ENCODE measurements around the gene SARM1. TPM values are rescaled to one million over a fixed set of nuclear protein-coding genes. Genes with fewer than 3 reads are reported as not detected.

SARM1 gene
- total and polyA plus RNA-seq, 2 experiments from 2014 or later: 14.5 to 19.5 TPM

DNA sequence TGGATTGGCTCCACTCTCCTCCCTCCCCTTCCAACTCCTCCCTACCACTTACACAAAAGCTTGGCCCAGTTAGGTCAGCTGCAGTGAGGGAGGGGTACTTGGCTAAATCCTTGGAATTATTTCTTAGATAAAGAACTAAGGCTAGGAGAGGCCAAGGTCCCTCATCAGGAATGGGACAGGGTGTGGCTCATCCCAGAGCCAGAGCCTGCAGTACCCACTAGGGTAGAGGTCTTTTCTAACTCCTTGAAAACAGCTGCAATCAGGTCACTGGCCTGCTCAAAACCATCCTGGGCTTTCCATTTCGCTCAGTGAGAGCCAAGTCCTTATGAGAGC is 36.4 kb downstream of the SARM1 start:
- Histone ChIP-seq H4K20me1 (ENCODE audit: insufficient read depth, poor library complexity, severe bottlenecking) (no peaks in the 10 kb centered on the region), H3K9me2 (replicated peaks; ENCODE audit: insufficient read depth) (no peaks in the 10 kb centered on the region), H3K4me2 (peak overlapping the region; percentile 98), H3K4me1 (ENCODE audit: insufficient read depth) (peaks cover 28% of the 10 kb centered on the region), H3K27ac (peak overlapping the region; percentile 81), H3K9me3 (ENCODE audit: low read depth) (no peaks in the 10 kb centered on the region), H3K4me3 (no peak overlapping the region), H3K79me2 (peaks cover 13% of the 10 kb centered on the region), H2AFZ (no peak overlapping the region), H3K27me3 (no peaks in the 10 kb centered on the region), H3K36me3 (replicated peaks; ENCODE audit: insufficient read depth, low read depth) (no peaks in the 10 kb centered on the region)
- DNase-seq (ENCODE audit: low spot score): no peak
- TF ChIP-seq EZH2phosphoT487 (IDR thresholded peaks at IDR 0.05; ENCODE audit: low read depth, severe bottlenecking, unreplicated experiment) (no peak), EZH2 (IDR thresholded peaks at IDR 0.05; ENCODE audit: borderline replicate concordance) (no peak)
- TF ChIP-seq, protein P1, sequence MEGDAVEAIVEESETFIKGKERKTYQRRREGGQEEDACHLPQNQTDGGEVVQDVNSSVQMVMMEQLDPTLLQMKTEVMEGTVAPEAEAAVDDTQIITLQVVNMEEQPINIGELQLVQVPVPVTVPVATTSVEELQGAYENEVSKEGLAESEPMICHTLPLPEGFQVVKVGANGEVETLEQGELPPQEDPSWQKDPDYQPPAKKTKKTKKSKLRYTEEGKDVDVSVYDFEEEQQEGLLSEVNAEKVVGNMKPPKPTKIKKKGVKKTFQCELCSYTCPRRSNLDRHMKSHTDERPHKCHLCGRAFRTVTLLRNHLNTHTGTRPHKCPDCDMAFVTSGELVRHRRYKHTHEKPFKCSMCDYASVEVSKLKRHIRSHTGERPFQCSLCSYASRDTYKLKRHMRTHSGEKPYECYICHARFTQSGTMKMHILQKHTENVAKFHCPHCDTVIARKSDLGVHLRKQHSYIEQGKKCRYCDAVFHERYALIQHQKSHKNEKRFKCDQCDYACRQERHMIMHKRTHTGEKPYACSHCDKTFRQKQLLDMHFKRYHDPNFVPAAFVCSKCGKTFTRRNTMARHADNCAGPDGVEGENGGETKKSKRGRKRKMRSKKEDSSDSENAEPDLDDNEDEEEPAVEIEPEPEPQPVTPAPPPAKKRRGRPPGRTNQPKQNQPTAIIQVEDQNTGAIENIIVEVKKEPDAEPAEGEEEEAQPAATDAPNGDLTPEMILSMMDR (IDR thresholded peaks at IDR 0.05; ENCODE audit: poor library complexity): no peak
- WGBS (ENCODE audit: low lambda C conversion rate, missing lambda C conversion rate): 84% methylated on average over 1 of the region's 1 CpG

DNA sequence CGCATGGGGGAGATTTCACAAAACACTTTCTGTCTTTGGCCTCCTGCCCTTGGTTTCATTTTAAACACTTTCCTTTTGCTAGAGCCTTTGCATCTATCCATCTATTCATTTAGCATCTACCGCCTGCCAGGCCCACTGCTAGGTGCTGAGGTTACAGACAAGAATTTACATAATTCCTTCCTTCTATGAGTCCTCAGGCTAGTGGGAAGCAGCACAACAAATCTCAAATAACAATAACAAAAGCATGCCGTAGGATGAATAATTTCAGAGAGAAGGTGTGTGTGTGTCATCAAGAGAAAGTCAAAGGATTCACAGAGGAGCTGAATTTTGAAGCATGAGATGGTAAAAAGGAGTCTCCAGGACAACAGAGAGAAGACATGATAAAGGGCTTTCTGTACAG is 40.6 kb downstream of the SARM1 start:
- Histone ChIP-seq H3K4me3 (no peak overlapping the region), H3K4me2 (no peak overlapping the region)

DNA sequence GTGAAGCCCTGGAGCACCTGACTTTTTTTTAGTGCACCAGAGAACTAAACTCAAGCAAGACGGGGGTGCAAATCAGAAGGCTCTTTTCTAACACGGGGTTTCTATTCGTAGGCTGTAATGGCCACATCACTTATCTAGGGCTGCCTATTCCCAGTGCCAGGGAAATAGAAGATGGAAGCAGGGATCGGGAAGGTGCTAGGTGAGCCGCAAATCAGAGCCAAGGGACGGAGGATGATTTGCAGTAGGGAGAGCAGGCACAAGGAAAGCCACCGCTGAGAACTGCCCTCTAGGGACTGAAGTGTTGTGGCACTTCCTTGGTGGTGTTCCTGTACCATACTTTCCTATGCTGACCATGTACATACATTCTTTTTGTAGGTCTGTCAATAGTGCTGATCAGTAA is 42.3 kb downstream of the SARM1 start:
- no peaks in the 10 kb centered on the region for H4K20me1 ChIP-seq (ENCODE audit: insufficient read depth, poor library complexity, severe bottlenecking)
- H3K9me2 ChIP-seq (replicated peaks; ENCODE audit: insufficient read depth): no peaks in the 10 kb centered on the region
- DNase-seq (ENCODE audit: low spot score): no peak
- no peaks in the 10 kb centered on the region for H3K79me2 ChIP-seq
- no peak overlapping the region for H3K4me2 ChIP-seq
- 71% methylated on average over 7 of the region's 7 CpGs for WGBS (ENCODE audit: low lambda C conversion rate, missing lambda C conversion rate)
- H3K9me3 ChIP-seq (ENCODE audit: low read depth): no peaks in the 10 kb centered on the region
- no peak overlapping the region for H3K4me3 ChIP-seq
- H2AFZ ChIP-seq: no peak overlapping the region
- H3K27ac ChIP-seq: no peak overlapping the region
- H3K27me3 ChIP-seq: no peaks in the 10 kb centered on the region
- TF ChIP-seq EZH2 (IDR thresholded peaks at IDR 0.05; ENCODE audit: borderline replicate concordance) (no peak), EZH2phosphoT487 (IDR thresholded peaks at IDR 0.05; ENCODE audit: low read depth, severe bottlenecking, unreplicated experiment) (no peak)
- no peaks in the 10 kb centered on the region for H3K36me3 ChIP-seq (replicated peaks; ENCODE audit: insufficient read depth, low read depth)
- H3K4me1 ChIP-seq (ENCODE audit: insufficient read depth): no peaks in the 10 kb centered on the region

More for the DNA sequence above, 40.6 kb downstream of the SARM1 start:
- WGBS (ENCODE audit: low lambda C conversion rate, missing lambda C conversion rate): 68% methylated on average over 3 of the region's 3 CpGs
- no peaks in the 10 kb centered on the region for H3K36me3 ChIP-seq (replicated peaks; ENCODE audit: insufficient read depth, low read depth)
- no peaks in the 10 kb centered on the region for H4K20me1 ChIP-seq (ENCODE audit: insufficient read depth, poor library complexity, severe bottlenecking)
- DNase-seq (ENCODE audit: low spot score): no peak
- H3K9me2 ChIP-seq (replicated peaks; ENCODE audit: insufficient read depth): no peaks in the 10 kb centered on the region
- TF ChIP-seq EZH2 (IDR thresholded peaks at IDR 0.05; ENCODE audit: borderline replicate concordance): no peak
- TF ChIP-seq EZH2phosphoT487 (IDR thresholded peaks at IDR 0.05; ENCODE audit: low read depth, severe bottlenecking, unreplicated experiment): no peak
- TF ChIP-seq, protein P1 (IDR thresholded peaks at IDR 0.05; ENCODE audit: poor library complexity): no peak
- no peak overlapping the region for H2AFZ ChIP-seq
- no peak overlapping the region for H3K27ac ChIP-seq
- H3K79me2 ChIP-seq: no peaks in the 10 kb centered on the region
- no peaks in the 10 kb centered on the region for H3K9me3 ChIP-seq (ENCODE audit: low read depth)
- no peaks in the 10 kb centered on the region for H3K27me3 ChIP-seq
- peaks cover 13% of the 10 kb centered on the region for H3K4me1 ChIP-seq (ENCODE audit: insufficient read depth)

DNA sequence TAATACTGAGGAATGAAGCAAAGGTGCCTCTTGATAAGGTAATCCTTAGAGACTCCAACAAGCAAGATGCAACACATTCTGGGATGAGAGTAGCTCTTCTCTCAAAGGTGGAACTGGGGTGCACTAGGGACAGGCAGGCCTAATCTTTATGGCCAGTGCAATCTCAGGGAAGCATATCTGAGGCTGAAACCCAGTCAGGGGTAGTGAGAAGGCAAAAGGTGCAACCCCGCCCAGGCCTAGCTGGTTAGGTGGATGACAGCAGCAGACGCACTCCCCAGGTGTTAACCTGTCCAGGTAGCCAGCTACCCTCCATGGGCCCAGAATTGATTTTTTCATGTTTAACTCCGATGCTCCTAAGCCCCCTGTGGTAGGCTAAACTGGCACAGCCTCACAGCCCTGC is 44.4 kb downstream of the SARM1 start:
- Histone ChIP-seq H4K20me1 (ENCODE audit: insufficient read depth, poor library complexity, severe bottlenecking) (no peaks in the 10 kb centered on the region), H3K27me3 (no peaks in the 10 kb centered on the region), H3K4me3 (no peak overlapping the region), H2AFZ (no peak overlapping the region), H3K4me2 (no peak overlapping the region), H3K79me2 (no peaks in the 10 kb centered on the region), H3K9me2 (replicated peaks; ENCODE audit: insufficient read depth) (no peaks in the 10 kb centered on the region), H3K4me1 (ENCODE audit: insufficient read depth) (no peaks in the 10 kb centered on the region), H3K27ac (no peak overlapping the region), H3K9me3 (ENCODE audit: low read depth) (no peaks in the 10 kb centered on the region), H3K36me3 (replicated peaks; ENCODE audit: insufficient read depth, low read depth) (no peaks in the 10 kb centered on the region)
- 89% methylated on average over 3 of the region's 3 CpGs for WGBS (ENCODE audit: low lambda C conversion rate, missing lambda C conversion rate)
- TF ChIP-seq EZH2phosphoT487 (IDR thresholded peaks at IDR 0.05; ENCODE audit: low read depth, severe bottlenecking, unreplicated experiment) (no peak), EZH2 (IDR thresholded peaks at IDR 0.05; ENCODE audit: borderline replicate concordance) (no peak)
- TF ChIP-seq, protein P1 (IDR thresholded peaks at IDR 0.05; ENCODE audit: poor library complexity): no peak
- DNase-seq (ENCODE audit: low spot score): no peak
